ENCODE results near the gene CELSR1.
A peak's percentile ranks its signal among the peaks of the same experiment; 100 is the strongest.

CELSR1 gene

GRCh38 chr22:46374663-46375474 is 162.6 kb downstream of the CELSR1 start:
- DNase-seq (ENCODE audit: low read depth), result no peak

GRCh38 chr22:46373921-46374662 is 163.3 kb downstream of the CELSR1 start:
- peak; percentile 35 for DNase-seq (ENCODE audit: low read depth)

- no peak for DNase-seq (ENCODE audit: low read depth)
These were observed 164.3 kb downstream of the CELSR1 start for GRCh38 chr22:46373159-46373558.

DNA sequence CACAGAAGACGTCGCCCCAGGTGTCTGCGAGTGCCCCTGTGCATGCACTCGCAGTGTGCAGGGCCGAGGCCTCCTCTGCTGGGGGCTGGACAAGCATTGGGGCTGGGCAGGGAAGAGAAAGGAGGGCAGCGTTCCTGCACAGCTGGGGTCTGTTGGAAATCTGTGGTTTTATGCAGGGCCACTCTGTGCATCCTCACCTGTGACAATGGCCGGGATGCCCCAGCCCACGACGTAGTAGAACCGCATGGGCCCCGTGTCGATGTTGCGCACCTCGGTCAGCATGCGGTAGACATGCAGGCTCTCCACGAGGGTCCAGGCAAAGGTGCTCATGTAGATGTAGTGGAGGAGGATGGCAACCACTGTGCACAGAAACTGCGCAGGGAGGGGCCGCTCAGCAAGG is 164.7 kb downstream of the CELSR1 start:
- DNase-seq (ENCODE audit: low read depth), result no peak

DNA sequence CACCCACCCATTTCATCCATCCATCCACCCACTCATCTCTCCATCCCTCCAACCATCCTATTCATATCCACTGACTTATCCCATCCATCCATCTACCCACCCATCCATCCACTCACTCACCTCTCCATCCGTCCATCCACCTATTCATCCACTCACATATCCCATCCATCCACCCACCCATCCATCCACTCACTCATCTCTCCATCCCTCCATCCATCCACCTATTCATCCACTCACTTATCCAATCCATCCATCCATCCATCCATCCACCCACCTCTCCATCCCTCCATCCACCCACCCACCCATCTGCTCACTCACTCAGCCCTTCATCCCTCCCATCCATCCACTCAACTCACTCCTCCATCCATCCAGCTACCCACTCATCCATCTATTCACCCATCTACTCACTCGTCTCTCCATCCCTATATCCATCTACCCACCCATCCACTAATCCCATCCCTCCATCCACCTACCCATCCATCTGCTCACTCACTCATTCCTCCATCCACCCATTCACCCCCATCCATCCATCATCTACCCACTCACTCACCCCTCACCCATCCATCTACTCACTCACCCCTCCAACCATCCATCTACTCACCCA is 165.7 kb downstream of the CELSR1 start:
- DNase-seq (ENCODE audit: low read depth), result no peak

- peak; percentile 41 for DNase-seq (ENCODE audit: low read depth)
These were observed 166.7 kb downstream of the CELSR1 start for GRCh38 chr22:46370584-46371291.

DNA sequence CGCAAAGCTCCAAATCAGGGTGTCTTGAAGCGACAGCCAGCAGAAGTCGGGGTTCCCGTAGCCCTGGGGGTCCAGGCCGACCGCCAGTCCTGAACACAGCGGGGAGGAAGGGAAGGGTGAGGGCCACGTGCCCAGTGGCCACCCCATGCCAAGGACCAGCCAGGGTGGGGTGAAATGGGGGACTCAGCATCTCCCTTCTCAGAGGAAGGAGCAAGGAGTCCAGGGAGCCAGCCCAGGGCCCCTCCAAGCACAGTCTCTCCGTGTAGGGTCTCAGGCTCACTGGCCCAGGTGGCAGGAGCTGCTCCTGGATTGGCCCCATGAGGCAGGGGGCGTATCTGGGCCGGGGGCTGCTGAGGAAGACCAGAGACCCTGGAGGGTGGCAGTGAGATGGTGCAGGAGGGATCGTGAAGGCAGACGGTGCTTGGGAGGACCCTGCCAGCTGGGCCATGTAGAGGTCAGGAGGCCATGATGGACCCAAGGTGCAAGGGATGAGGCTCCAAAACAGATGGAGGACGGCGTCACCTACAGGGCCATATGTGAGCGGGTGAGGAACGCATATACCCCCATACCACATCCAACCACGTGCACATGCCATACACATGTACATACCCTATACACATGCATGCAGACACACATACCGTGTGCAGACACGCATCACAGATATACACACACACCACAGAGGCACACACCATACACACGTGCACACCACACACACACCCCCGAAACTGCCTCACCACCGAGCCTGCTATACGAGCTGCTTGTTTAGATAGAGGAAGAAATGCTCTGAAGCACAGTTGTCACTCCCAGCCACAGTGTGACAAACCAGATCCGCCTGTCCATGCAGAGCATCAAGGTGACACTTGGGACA is 167.5 kb downstream of the CELSR1 start:
- DNase-seq (ENCODE audit: low read depth), result no peak

DNA sequence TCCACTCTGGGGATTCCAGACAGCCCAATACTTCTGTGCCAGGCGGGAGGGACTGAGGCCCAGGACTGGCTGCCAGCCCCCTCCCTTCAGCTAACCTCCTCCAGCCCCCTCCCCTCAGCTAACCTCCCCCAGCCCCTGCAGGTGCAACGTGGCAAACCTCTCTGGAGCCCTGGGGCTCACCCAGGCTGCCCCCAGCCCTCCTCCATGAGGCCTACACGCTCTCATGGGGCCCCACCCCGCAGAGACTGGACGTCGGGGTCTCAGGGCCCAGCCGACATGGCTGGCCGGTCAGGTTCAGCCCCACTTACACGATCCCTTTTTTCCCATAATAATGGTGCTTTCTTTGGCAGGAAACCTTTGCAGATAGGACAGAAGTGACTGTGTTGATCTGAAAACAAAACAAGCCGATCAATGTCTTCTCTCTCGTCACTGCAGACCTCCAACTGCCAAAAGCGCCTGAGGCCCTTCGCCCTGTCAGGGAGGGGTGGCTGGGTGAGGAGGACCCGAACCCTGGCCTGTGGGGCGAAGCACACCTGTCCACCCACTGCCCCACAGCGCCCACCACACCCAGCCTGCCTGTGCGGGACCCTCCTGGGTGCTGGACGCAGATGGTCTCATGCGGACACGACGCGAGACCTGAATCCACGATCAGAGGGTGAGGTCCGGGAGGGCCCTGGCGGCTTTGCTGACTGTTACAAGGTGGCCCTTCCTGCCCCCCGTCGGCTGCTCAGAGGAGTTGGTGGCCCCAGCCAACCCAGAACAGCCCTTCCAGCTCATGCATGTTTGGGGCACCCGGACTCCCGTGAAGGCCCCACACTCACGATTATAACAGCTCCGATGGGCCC is 168.3 kb downstream of the CELSR1 start:
- DNase-seq (ENCODE audit: low read depth), result no peak

DNA sequence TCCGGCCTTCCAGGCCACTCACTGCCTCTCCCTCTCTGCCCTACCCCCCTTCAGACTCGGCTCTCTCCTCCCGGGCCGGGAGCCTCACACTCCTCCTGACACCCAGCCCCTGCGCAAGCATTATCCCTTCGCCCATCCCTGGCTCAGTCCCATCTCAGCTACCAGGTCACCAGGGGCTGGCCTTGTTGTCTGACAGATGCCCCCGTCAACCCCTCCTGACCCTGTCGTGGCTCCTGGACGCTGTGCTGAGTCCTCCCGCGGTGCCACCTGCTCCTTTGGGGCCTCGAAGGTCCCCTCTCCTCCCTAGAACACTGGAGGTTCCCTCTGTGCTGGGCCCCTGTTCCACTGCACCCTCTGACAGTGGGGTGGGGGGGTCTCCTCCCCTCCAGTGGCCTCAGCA is 169.0 kb downstream of the CELSR1 start:
- DNase-seq (ENCODE audit: low read depth), result no peak

GRCh38 chr22:46367707-46368191 is 169.7 kb downstream of the CELSR1 start:
- peak; percentile 45 for DNase-seq (ENCODE audit: low read depth)

DNA sequence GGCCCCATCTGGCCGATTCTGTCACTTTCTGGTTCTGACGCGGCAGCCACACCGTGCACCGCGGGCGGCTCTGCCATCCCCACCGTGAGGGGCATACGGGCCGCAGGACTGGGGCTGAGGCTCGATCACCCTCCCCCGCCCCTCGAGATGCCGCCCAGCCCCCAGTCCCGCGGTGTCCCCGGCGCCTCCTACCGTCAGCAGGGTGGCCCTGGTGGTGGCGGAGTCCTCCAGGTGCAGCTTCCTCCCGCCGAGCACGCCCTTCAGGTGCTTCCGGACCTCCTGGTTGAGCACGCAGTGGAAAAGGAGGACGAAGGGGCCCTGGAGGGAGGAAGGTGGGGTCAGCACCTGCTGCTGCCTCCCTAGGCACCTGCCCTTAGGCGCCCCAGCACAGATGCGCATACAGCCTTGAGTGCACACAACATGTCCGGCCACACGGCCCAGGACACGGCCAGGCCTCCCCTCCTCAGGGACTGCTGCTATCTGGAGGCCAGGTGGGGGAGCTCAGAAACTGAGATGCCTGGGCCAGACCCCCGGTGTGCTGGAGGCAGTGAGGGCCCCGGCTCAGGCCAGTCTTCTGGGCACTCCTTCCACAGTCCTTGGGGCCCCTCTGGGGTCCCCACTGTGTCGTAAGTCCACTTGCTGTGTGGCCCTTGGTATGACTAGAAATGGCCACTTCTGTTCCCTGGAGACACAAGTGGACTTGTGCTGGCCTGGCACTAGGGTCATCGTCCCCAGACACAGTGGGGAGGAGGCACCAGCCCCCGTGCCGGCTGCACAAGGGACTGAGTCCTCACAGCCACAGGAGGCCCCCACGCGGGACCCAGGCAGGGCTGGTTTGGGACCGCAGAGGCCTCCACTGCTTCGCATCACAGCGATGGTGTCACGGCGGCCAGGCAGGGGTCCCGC is 170.4 kb downstream of the CELSR1 start:
- DNase-seq (ENCODE audit: low read depth), result no peak

- DNase-seq (ENCODE audit: low read depth), result no peak
These were observed 171.1 kb downstream of the CELSR1 start for GRCh38 chr22:46366327-46366731.

DNA sequence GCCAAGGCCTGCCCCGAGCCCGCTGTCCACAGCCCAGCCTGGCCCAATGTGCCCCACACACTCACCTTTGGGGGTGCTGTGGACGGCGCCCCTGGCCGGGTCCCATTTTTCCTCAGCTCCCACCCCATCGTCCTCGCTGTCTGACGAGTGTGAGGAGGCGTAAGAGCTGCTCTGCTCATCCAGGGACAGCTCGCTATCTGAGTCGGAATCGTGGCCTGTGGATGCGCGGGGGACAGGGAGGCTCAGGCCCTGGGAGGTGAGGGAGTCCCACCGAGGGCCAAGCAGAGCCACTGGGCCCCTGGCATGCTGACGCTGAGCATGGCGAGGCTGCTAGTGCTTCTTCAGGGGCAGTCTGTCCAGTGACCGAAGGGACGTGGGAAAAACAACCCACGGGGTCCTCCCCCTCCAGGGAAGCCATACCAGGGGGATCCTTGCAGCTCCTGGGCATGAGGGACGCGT is 172.2 kb downstream of the CELSR1 start:
- no peak for DNase-seq (ENCODE audit: low read depth)

- no peak for DNase-seq (ENCODE audit: low read depth)
These were observed 172.9 kb downstream of the CELSR1 start for GRCh38 chr22:46364341-46365165.

DNA sequence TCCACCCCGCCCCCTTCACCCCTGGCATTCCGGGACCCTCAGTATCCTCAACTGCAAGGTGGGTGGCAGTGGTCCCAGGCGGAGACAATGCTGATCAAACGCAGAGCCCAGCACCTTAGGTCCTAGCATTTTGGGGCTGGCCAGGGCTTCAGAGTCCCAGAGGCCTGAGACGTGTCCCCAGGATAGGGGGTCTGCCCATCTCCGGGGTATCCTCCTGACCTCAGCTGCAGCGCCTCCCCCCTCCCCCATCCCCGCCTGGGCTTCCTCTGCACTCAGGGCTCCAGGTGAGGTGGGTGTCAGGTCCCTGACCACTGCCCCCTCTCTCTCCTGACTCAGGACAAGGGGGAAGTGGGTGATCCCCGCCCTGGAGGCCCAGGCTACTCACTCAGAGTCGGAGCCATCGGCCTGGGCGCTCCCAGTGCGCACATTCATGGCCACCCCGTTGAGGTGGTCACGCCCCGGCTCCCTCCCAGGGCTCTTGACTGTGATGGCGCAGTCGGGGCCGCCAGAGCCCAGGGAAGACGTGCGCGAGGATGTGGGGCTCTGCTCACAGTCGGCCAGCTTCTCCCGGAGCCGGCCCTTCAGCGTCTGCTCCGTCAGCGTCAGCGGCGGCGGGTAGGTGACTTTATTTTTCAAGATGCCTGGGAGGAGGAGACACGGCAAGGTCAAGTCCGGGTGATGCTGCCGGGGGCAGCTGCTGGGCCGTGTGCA is 173.7 kb downstream of the CELSR1 start:
- no peak for DNase-seq (ENCODE audit: low read depth)

DNA sequence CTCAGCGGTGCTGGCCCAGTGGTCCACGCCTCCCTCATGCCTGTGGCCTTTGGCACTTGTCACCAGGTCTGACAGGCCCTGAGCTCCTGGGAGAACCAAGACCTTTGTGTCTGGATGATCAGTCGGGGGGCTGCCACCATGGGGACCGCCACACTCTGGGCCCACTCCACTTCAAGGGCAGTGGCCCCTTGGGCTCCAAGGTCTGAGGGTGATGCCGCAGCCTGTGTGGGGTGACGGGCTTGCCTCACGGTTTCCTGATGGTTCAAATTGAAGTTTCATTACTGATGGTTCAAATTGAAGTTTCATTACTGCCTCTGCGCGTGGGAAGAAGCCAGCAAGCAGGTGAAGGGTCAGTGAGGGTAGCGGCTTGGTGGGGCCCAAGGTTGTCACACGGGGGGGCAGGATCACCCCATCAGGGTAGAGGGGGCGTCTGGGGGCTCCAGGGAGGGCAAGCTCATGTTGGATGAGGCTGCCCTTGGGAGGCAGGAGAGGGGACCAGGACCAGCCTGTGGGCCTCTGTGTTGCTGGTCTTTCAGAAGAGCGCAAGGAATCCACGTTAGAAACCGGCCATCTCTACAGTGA is 174.4 kb downstream of the CELSR1 start:
- no peak for DNase-seq (ENCODE audit: low read depth)

All from activated gamma-delta T cell treated with anti-CD3 and anti-CD28 coated beads, Interleukin-2, amount 50 U/mL, for 16 hours (primary cell).